Gastrocnemius medialis (tissue), 4 donors: ENCODE data around the gene MSI2.

Experiments
- CTCF ChIP-seq, 5 experiments: fragments of 450-650 bp in 3 of 5; fragments of 200-600 bp in 2 of 5; sonication (generic) in 2 of 5; IDR thresholded peaks in 4 of 5; conservative IDR thresholded peaks in 1 of 5; 1 replicate in 4 of 5; 2 replicates in 1 of 5; pipeline ENCODE4 v1.5.1; 2016 to 2019; ENCODE audit warnings: antibody characterized with exemption in 5 of 5, mild to moderate bottlenecking in 3 of 5, moderate library complexity in 3 of 5
- POLR2A ChIP-seq, 2 donors: fragments of 450-650 bp; IDR thresholded peaks; one replicate each; pipeline ENCODE4 v1.6.1; 2017; ENCODE audit warnings: antibody characterized with exemption in 2 of 2, mild to moderate bottlenecking in 2 of 2, moderate library complexity in 2 of 2

- TF ChIP-seq CTCF (IDR thresholded peaks at IDR 0.05 in 4 of 5, conservative IDR thresholded peaks at IDR 0.05 in 1 of 5) (no peak), POLR2A (IDR thresholded peaks at IDR 0.05) (no peak)
Measured at GRCh38 chr17:57337390-57337789, 81.1 kb downstream of the MSI2 start.
